ENCODE measurements around the gene TULP4. TPM values are rescaled to one million over a fixed set of nuclear protein-coding genes. Genes with fewer than 3 reads are reported as not detected.

The TULP4 gene
- total RNA-seq, 1 experiment from 2014 or later = 85.0 TPM

DNA sequence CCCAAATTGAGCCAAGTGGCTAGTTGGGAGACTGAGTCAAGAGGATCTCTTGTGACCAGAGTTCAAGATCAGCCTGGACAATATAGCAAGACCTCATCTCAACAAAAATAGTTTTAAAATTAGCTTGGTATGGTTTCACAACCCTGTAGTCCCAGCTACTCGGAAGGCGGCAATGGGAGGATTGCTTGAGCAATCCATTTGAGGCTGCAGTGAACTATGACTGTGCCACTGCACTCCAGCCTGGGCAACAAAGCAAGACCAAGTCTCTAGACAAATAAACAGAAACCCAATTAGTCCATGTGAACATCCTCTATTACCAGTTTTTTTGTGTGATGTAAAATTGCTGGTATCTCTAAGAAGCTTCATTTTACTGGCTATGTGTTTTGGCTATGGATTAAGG, 106.2 kb downstream of the TULP4 start:
- in situ Hi-C loops (cut with HindIII; ENCODE audit: low pct_unique_long_range_greater_than_20kb, low sequenced_read_pairs) = no loop called here
- no peak for DNase-seq (ENCODE audit: low read depth, low spot score)

- no peak for DNase-seq (ENCODE audit: low read depth, low spot score)
- in situ Hi-C loops (cut with HindIII; ENCODE audit: low pct_unique_long_range_greater_than_20kb, low sequenced_read_pairs) = no loop called here
Measured at GRCh38 chr6:158419339-158419909, 107.2 kb downstream of the TULP4 start.

DNA sequence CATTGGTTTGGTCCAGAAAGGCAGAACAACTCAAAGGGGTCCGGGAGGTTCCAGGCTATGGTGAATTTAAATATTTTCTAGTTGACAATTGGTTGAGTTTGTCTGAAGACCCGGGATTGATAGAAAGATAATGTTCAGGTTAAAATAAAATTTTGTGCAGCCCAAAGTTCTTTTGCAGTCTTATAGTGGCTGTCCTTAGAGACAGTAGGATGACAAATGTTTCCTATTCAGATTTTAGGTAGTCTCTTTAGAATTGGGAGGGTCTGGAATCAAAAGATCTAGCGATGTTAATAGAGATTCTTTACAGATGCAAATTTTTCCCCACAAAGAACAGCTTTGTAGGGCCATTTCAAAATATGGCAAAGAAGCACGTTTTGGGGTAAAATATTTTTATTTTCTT, 109.1 kb downstream of the TULP4 start:
- DNase-seq (ENCODE audit: low read depth, low spot score) = no peak
- in situ Hi-C loops (cut with HindIII; ENCODE audit: low pct_unique_long_range_greater_than_20kb, low sequenced_read_pairs) = no loop called here

GRCh38 chr6:158422629-158423238, 110.5 kb downstream of the TULP4 start:
- in situ Hi-C loops (cut with HindIII; ENCODE audit: low pct_unique_long_range_greater_than_20kb, low sequenced_read_pairs) = no loop called here
- no peak for DNase-seq (ENCODE audit: low read depth, low spot score)

DNA sequence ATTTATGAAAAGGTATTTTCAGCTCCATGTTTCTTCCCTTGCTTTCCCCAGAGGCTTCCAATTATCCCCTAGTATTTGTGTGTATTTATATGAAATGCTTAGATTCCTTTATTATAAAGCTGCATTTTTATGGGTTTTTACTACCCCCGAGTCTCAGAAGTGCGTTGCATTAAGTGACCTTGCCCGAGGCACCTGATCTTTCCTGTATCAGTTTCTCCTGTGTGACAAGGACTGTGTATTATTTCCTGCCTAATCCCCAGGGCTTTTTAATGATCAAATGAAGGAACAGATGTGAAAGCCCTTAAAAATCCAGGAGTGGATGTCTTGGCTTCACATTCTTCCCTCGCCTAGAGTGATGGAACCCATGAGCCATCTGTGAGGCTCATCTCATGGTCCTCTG, 118.8 kb downstream of the TULP4 start:
- in situ Hi-C loops (cut with HindIII; ENCODE audit: low pct_unique_long_range_greater_than_20kb, low sequenced_read_pairs) = no loop called here

GRCh38 chr6:158431560-158431959, 119.3 kb downstream of the TULP4 start:
- in situ Hi-C loops (cut with HindIII; ENCODE audit: low pct_unique_long_range_greater_than_20kb, low sequenced_read_pairs) = no loop called here
- DNase-seq (ENCODE audit: low read depth, low spot score) = no peak

More for the DNA sequence above, 118.8 kb downstream of the TULP4 start:
- DNase-seq (ENCODE audit: low read depth, low spot score) = no peak

- DNase-seq (ENCODE audit: low read depth, low spot score) = no peak
- in situ Hi-C loops (cut with HindIII; ENCODE audit: low pct_unique_long_range_greater_than_20kb, low sequenced_read_pairs) = no loop called here
Measured at GRCh38 chr6:158437571-158437970, 125.3 kb downstream of the TULP4 start.

DNA sequence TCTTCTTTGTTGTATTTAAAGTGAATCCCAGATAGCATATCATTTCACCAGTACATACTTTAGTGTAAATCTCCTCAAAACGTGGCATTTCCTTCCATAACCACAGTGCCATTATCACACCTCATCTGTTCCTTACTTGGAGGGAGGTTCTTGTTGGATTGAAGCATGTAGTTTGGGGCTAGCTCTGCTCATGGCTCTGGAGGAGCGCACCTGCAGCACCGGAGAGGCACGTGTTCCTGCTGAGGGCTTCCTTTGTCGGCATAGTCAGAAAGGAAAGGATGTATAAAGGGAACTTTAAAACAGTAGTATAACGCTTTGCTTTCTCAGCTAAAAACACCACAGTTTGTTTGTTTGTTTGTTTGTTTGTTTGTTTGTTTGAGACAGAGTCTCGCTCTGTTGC, 126.0 kb downstream of the TULP4 start:
- in situ Hi-C loops (cut with HindIII; ENCODE audit: low pct_unique_long_range_greater_than_20kb, low sequenced_read_pairs) = no loop called here
- DNase-seq (ENCODE audit: low read depth, low spot score) = no peak

GRCh38 chr6:158439255-158439654, 127.0 kb downstream of the TULP4 start:
- in situ Hi-C loops (cut with HindIII; ENCODE audit: low pct_unique_long_range_greater_than_20kb, low sequenced_read_pairs) = no loop called here

GRCh38 chr6:158441716-158442215, 129.5 kb downstream of the TULP4 start:
- DNase-seq (ENCODE audit: low read depth, low spot score) = no peak
- in situ Hi-C loops (cut with HindIII; ENCODE audit: low pct_unique_long_range_greater_than_20kb, low sequenced_read_pairs) = no loop called here

More at GRCh38 chr6:158439255-158439654, 127.0 kb downstream of the TULP4 start:
- DNase-seq (ENCODE audit: low read depth, low spot score) = no peak

DNA sequence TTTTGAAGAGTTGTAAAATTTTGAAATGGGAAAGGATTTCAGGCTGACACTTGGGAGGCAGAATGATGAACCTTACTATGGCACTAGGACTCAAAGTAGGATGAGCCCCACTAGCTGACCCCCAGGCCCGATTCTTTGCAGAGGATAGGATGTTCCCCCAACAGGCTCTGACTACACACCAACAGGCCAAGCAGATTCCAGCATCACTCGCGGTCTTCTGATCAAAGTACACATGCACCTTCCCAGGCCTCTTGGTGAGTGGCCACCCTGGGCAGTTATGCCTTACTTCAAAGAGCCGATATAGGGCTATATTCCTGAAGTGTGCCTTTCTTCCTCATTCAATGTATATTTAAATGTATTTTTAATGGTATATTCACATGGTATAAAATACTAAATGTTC, 130.0 kb downstream of the TULP4 start:
- DNase-seq (ENCODE audit: low read depth, low spot score) = no peak
- in situ Hi-C loops (cut with HindIII; ENCODE audit: low pct_unique_long_range_greater_than_20kb, low sequenced_read_pairs) = no loop called here

DNA sequence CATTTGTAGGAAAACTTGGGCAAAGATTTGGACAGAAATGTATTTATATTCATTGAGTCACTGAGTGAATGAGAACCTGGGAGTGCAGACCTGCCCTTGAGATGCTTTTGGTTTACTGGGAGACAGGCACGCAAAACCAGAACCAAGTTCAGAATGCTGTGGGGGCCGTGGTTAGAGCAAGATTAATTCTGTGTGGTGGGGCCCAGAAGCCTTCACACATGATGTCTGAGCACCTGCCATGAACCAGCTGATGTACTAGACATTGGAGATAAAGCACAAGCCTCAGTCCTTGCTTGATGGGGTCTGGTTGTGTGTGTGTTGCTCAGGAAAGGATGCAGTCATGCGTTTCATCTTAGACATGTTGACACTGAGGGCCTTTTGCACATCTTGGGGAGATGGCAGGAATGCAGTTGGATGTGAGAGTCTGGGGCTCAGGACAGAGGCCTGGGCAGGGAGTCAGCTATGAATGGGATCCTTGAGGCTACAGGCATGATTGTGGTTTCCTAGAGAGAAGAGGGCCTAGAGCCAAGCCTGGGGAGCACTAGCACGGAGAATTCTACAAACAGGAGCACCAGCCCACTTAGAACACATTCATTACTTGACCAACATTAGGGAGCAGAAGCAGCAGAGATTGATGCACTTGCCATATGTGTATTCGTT, 133.3 kb downstream of the TULP4 start:
- no peak for DNase-seq (ENCODE audit: low read depth, low spot score)
- in situ Hi-C loops (cut with HindIII; ENCODE audit: low pct_unique_long_range_greater_than_20kb, low sequenced_read_pairs) = no loop called here

- no peak for DNase-seq (ENCODE audit: low read depth, low spot score)
- in situ Hi-C loops (cut with HindIII; ENCODE audit: low pct_unique_long_range_greater_than_20kb, low sequenced_read_pairs) = no loop called here
Measured at GRCh38 chr6:158448856-158449255, 136.6 kb downstream of the TULP4 start.

GRCh38 chr6:158452191-158452590, 139.9 kb downstream of the TULP4 start:
- no peak for DNase-seq (ENCODE audit: low read depth, low spot score)
- in situ Hi-C loops (cut with HindIII; ENCODE audit: low pct_unique_long_range_greater_than_20kb, low sequenced_read_pairs) = no loop called here

GRCh38 chr6:158457131-158457530, 144.9 kb downstream of the TULP4 start:
- in situ Hi-C loops (cut with HindIII; ENCODE audit: low pct_unique_long_range_greater_than_20kb, low sequenced_read_pairs) = no loop called here
- no peak for DNase-seq (ENCODE audit: low read depth, low spot score)

- in situ Hi-C loops (cut with HindIII; ENCODE audit: low pct_unique_long_range_greater_than_20kb, low sequenced_read_pairs) = no loop called here
- DNase-seq (ENCODE audit: low read depth, low spot score) = no peak
Measured at GRCh38 chr6:158457616-158458278, 145.5 kb downstream of the TULP4 start.

GRCh38 chr6:158459726-158460125, 147.5 kb downstream of the TULP4 start:
- in situ Hi-C loops (cut with HindIII; ENCODE audit: low pct_unique_long_range_greater_than_20kb, low sequenced_read_pairs) = no loop called here
- DNase-seq (ENCODE audit: low read depth, low spot score) = peak; percentile 91

GRCh38 chr6:158460602-158461169, 148.4 kb downstream of the TULP4 start:
- DNase-seq (ENCODE audit: low read depth, low spot score) = peak; percentile 34
- in situ Hi-C loops (cut with HindIII; ENCODE audit: low pct_unique_long_range_greater_than_20kb, low sequenced_read_pairs) = no loop called here
